SU-DHL-6 (cell line): Measurements from ENCODE around the gene CRYZL1.
A peak's percentile ranks its signal among the peaks of the same experiment; 100 is the strongest.

ENCODE experiments used
- H2AFZ ChIP-seq: fragments of 200-600 bp; sonication (generic); 2 replicates; pipeline ENCODE4 v1.6.1; 2014; ENCODE audit warnings: low read depth, mild to moderate bottlenecking, moderate library complexity, mixed read lengths, antibody characterized with exemption, low read length; ENCODE audit not compliant: severe bottlenecking
- H3F3A ChIP-seq: fragments of 200-600 bp; shearing (Covaris generic); 2 replicates; pipeline ENCODE4 v1.6.0; 2016; ENCODE audit warnings: antibody characterized with exemption, mild to moderate bottlenecking; ENCODE audit not compliant: insufficient read depth
- H3K27ac ChIP-seq: fragments of 200-600 bp; sonication (generic); 2 replicates; pipeline ENCODE4 v1.5.1; 2016; ENCODE audit warnings: low read depth, mild to moderate bottlenecking, low read length, moderate library complexity, mixed read lengths
- H3K27me3 ChIP-seq: fragments of 200-600 bp; sonication (generic), shearing (Covaris generic); 2 replicates; pipeline ENCODE4 v1.6.0; 2014; ENCODE audit warnings: mild to moderate bottlenecking, low read length
- H3K36me3 ChIP-seq: fragments of 200-600 bp; sonication (generic); 2 replicates; pipeline ENCODE4 v1.6.1; 2014; ENCODE audit warnings: mild to moderate bottlenecking, low read length, mixed read lengths
- H3K4me2 ChIP-seq: fragments of 300-600, 200-600 bp; shearing (Covaris generic), sonication (generic); 2 replicates; pipeline ENCODE4 v1.6.0; 2014; ENCODE audit warnings: low read length, low read depth, mild to moderate bottlenecking; ENCODE audit not compliant: poor library complexity, severe bottlenecking
- H3K4me3 ChIP-seq: fragments of 200-600 bp; sonication (generic); 2 replicates; pipeline ENCODE4 v1.5.1; 2014; ENCODE audit warnings: antibody characterized with exemption, low read length, mild to moderate bottlenecking, mixed read lengths; ENCODE audit not compliant: insufficient read depth, poor library complexity, severe bottlenecking
- H3K79me2 ChIP-seq: fragments of 200-600 bp; sonication (generic); 2 replicates; pipeline ENCODE4 v1.6.1; 2014; ENCODE audit warnings: mild to moderate bottlenecking, low read length, moderate library complexity; ENCODE audit not compliant: insufficient read depth
- H3K9ac ChIP-seq: fragments of 200-600 bp; sonication (generic); 2 replicates; pipeline ENCODE4 v1.7.0; 2014; ENCODE audit warnings: mild to moderate bottlenecking, low read length
- H3K9me2 ChIP-seq: fragments of 200-600 bp; sonication (generic); replicated peaks from 2 replicates; pipeline ENCODE4 v1.6.1; 2014; ENCODE audit warnings: low read length; ENCODE audit not compliant: insufficient read depth
- H3K9me3 ChIP-seq: fragments of 200-600 bp; sonication (generic); 2 replicates; pipeline ENCODE4 v1.6.1; 2014; ENCODE audit warnings: low read length, mixed read lengths; ENCODE audit not compliant: insufficient read depth
- H4K20me1 ChIP-seq: fragments of 200-600 bp; sonication (generic); 2 replicates; pipeline ENCODE4 v1.6.1; 2014; ENCODE audit warnings: low read depth, mild to moderate bottlenecking, antibody characterized with exemption, low read length, moderate library complexity, mixed read lengths
- CTCF ChIP-seq: fragments of 200-600 bp; sonication (generic); IDR thresholded peaks from one replicate; pipeline ENCODE4 v1.5.1; 2017; ENCODE audit warnings: antibody characterized with exemption, mild to moderate bottlenecking, low read length, moderate library complexity; ENCODE audit not compliant: insufficient read depth, poor library complexity, severe bottlenecking
- EZH2phosphoT487 ChIP-seq: fragments of 200-600 bp; sonication (generic), shearing (Covaris generic); conservative IDR thresholded peaks from 2 replicates; pipeline ENCODE4 v1.6.1; 2018; ENCODE audit warnings: mild to moderate bottlenecking, antibody characterized with exemption, low read length, moderate library complexity, mixed read lengths

CRYZL1 gene

GRCh38 chr21:33541756-33542639, 99.5 kb downstream of the CRYZL1 start, which contains the start of gene GART:
GART (minus strand) TSS chr21:33542117; CDS start chr21:33539315, 2,802 bp downstream.
- H3K4me2 ChIP-seq: peak within 1 kb of the TSS; percentile 99
- peak within 1 kb of the TSS; percentile 91 for H3K27ac ChIP-seq
- no peaks in the 10 kb centered on the region for H3K9me3 ChIP-seq
- peak within 1 kb of the TSS; percentile 78 for H3K9ac ChIP-seq
- H3K27me3 ChIP-seq: no peaks in the 10 kb centered on the region
- H3K79me2 ChIP-seq: peaks cover 86% of the 10 kb centered on the region
- peak within 1 kb of the TSS; percentile 88 for H3K4me3 ChIP-seq
- no peaks in the 10 kb centered on the region for H3K9me2 ChIP-seq
- no peak for TF ChIP-seq EZH2phosphoT487
- TF ChIP-seq CTCF: no peak
- peaks cover 30% of the 10 kb centered on the region for H3F3A ChIP-seq
- H4K20me1 ChIP-seq: peaks cover 29% of the 10 kb centered on the region
- H2AFZ ChIP-seq: peak within 1 kb of the TSS; percentile 50
- peaks cover 30% of the 10 kb centered on the region for H3K36me3 ChIP-seq

- H3K9ac ChIP-seq: peak overlapping the region; percentile 78
- H3K27me3 ChIP-seq: no peaks in the 10 kb centered on the region
- no peaks in the 10 kb centered on the region for H3K9me3 ChIP-seq
- peak overlapping the region; percentile 91 for H3K27ac ChIP-seq
- H3K9me2 ChIP-seq: no peaks in the 10 kb centered on the region
- peaks cover 28% of the 10 kb centered on the region for H4K20me1 ChIP-seq
- H3F3A ChIP-seq: peaks cover 30% of the 10 kb centered on the region
- peaks cover 36% of the 10 kb centered on the region for H3K36me3 ChIP-seq
- TF ChIP-seq EZH2phosphoT487 (no peak), CTCF (no peak)
- peaks cover 86% of the 10 kb centered on the region for H3K79me2 ChIP-seq
- H3K4me3 ChIP-seq: peak overlapping the region; percentile 78
- peak overlapping the region; percentile 3 for H2AFZ ChIP-seq
- H3K4me2 ChIP-seq: peak overlapping the region; percentile 73
These were observed 100.3 kb downstream of the CRYZL1 start for GRCh38 chr21:33541105-33541711.

GRCh38 chr21:33540711-33541104, 100.8 kb downstream of the CRYZL1 start:
- Histone ChIP-seq H2AFZ (no peak overlapping the region), H3K27ac (peak overlapping the region; percentile 91; the same call in 1 of the 2 replicates), H3K9me2 (no peaks in the 10 kb centered on the region), H3F3A (peaks cover 30% of the 10 kb centered on the region), H3K4me3 (peak overlapping the region; percentile 78), H3K79me2 (peaks cover 83% of the 10 kb centered on the region), H3K4me2 (peak overlapping the region; percentile 73), H3K9me3 (no peaks in the 10 kb centered on the region), H3K36me3 (peaks cover 31% of the 10 kb centered on the region), H3K27me3 (no peaks in the 10 kb centered on the region), H4K20me1 (peaks cover 23% of the 10 kb centered on the region), H3K9ac (peak overlapping the region; percentile 78)
- TF ChIP-seq CTCF: no peak
- no peak for TF ChIP-seq EZH2phosphoT487
